Epithelial cell of esophagus (primary cell): Measurements from ENCODE around the gene SDS.

Experiments
- DNase-seq: peaks from one replicate; pipeline ENCODE4 v3.0.0; 2010; ENCODE audit warnings: low read depth
- H3K4me3 ChIP-seq: 2 replicates; pipeline ENCODE4 v1.5.1; 2011; ENCODE audit warnings: mild to moderate bottlenecking, low read length, control low read depth
- CTCF ChIP-seq: IDR thresholded peaks from 2 replicates; pipeline ENCODE4 v1.5.1; 2011; ENCODE audit warnings: low read depth, mild to moderate bottlenecking, low read length, control low read depth, inconsistent platforms; ENCODE audit not compliant: insufficient read depth; ENCODE audit errors: missing control alignments

Gene SDS

GRCh38 chr12:113390064-113391043 lies 13.3 kb downstream of the SDS start:
- no peak overlapping the region for H3K4me3 ChIP-seq
- no peak for TF ChIP-seq CTCF
- DNase-seq: no peak

- DNase-seq: no peak
- no peak for TF ChIP-seq CTCF
- H3K4me3 ChIP-seq: no peak overlapping the region
These were observed 15.3 kb downstream of the SDS start for GRCh38 chr12:113388351-113388750.

GRCh38 chr12:113387631-113388030 lies 16.1 kb downstream of the SDS start:
- no peak overlapping the region for H3K4me3 ChIP-seq

GRCh38 chr12:113386866-113387566 lies 16.7 kb downstream of the SDS start:
- DNase-seq: no peak
- no peak for TF ChIP-seq CTCF
- no peak overlapping the region for H3K4me3 ChIP-seq

More at GRCh38 chr12:113387631-113388030, 16.1 kb downstream of the SDS start:
- DNase-seq: no peak
- no peak for TF ChIP-seq CTCF

- TF ChIP-seq CTCF: no peak
- no peak overlapping the region for H3K4me3 ChIP-seq
- DNase-seq: no peak
These were observed 18.3 kb downstream of the SDS start for GRCh38 chr12:113385282-113385882.

- no peak for DNase-seq
- H3K4me3 ChIP-seq: no peak overlapping the region
- no peak for TF ChIP-seq CTCF
These were observed 18.9 kb downstream of the SDS start for GRCh38 chr12:113384778-113385177.
